H1 (cell line): Measurements from ENCODE around the gene MB. TPM values are rescaled to one million over a fixed set of nuclear protein-coding genes. Genes with fewer than 3 reads are reported as not detected.

Source experiments
- CTCF ChIA-PET: fragments of 300-600 bp; sonication (Branson Sonifier 250); formaldehyde crosslinking; loops from one replicate; lab custom pipeline; 2021; ENCODE audit not compliant: partially characterized antibody; lab: Charles Lee
- POLR2A ChIA-PET: fragments of 300-600 bp; sonication (Branson Sonifier 250); formaldehyde crosslinking; loops from one replicate; lab custom pipeline; 2021; ENCODE audit warnings: inconsistent platforms; ENCODE audit not compliant: partially characterized antibody; lab: Charles Lee
- DNase-seq, 2 experiments: peaks; one replicate each; pipeline versions ENCODE4 v3.0.0 to v3.0.0-alpha.2; 2010 to 2022; ENCODE audit warnings: low spot score in 2 of 2, low read depth in 1 of 2, mixed read lengths in 1 of 2
- FAIRE-seq: peaks from 2 replicates; lab custom pipeline; 2011; peaks lifted over from hg19 to GRCh38; lab: Jason Lieb, UNC
- H2AFZ ChIP-seq: 2 replicates; pipeline ENCODE4 v1.8.1; 2012; ENCODE audit warnings: low read length, inconsistent platforms
- H2AK5ac ChIP-seq: 2 replicates; pipeline ENCODE4 v1.6.1; 2013; ENCODE audit warnings: low read depth, low read length
- H2BK120ac ChIP-seq: replicated peaks from 2 replicates; pipeline ENCODE3; 2013; ENCODE audit warnings: low read depth, low read length, inconsistent platforms
- H2BK12ac ChIP-seq: 2 replicates; pipeline ENCODE4 v1.6.1; 2013; ENCODE audit warnings: low read depth, low read length
- H2BK15ac ChIP-seq: 2 replicates; pipeline ENCODE4 v1.6.1; 2013; ENCODE audit warnings: low read length
- H2BK20ac ChIP-seq: 2 replicates; pipeline ENCODE4 v1.6.1; 2013; ENCODE audit warnings: low read length
- H2BK5ac ChIP-seq: 2 replicates; pipeline ENCODE4 v1.6.1; 2013; ENCODE audit warnings: low read depth, low read length
- H3K14ac ChIP-seq: 2 replicates; pipeline ENCODE4 v1.6.1; 2013; ENCODE audit warnings: inconsistent platforms; ENCODE audit not compliant: insufficient read length
- H3K18ac ChIP-seq: 2 replicates; pipeline ENCODE4 v1.6.1; 2013; ENCODE audit warnings: low read length; ENCODE audit errors: extremely low read depth
- H3K23ac ChIP-seq: 2 replicates; pipeline ENCODE4 v1.6.1; 2013; ENCODE audit warnings: inconsistent platforms; ENCODE audit not compliant: insufficient read length
- H3K23me2 ChIP-seq: 2 replicates; pipeline ENCODE4 v1.6.1; 2013; ENCODE audit warnings: low read depth, low read length
- H3K27ac ChIP-seq: 2 replicates; pipeline ENCODE4 v1.6.1; 2011; ENCODE audit warnings: low read depth, low read length, inconsistent platforms
- H3K27me3 ChIP-seq, 4 experiments: replicated peaks in 1 of 4; 1 replicate in 1 of 4; 2 replicates in 3 of 4; pipeline versions ENCODE4 v1.6.1 to v1.8.1; 2011 to 2013; ENCODE audit warnings: low read length in 3 of 4, mild to moderate bottlenecking in 3 of 4, inconsistent platforms in 2 of 4, mixed read lengths in 2 of 4, moderate library complexity in 1 of 4; ENCODE audit not compliant: control insufficient read depth in 3 of 4, insufficient read depth in 3 of 4; ENCODE audit errors: extremely low read depth in 1 of 4
- H3K36me3 ChIP-seq, 4 experiments: 2 replicates each; pipeline versions ENCODE4 v1.6.1 to v1.8.1; 2011 to 2013; ENCODE audit warnings: mild to moderate bottlenecking in 4 of 4, low read length in 3 of 4, moderate library complexity in 2 of 4, control low read depth in 1 of 4, inconsistent platforms in 1 of 4; ENCODE audit not compliant: insufficient read depth in 4 of 4, control insufficient read depth in 2 of 4
- H3K4ac ChIP-seq: replicated peaks from 2 replicates; pipeline ENCODE3; 2013; ENCODE audit warnings: low read length, low read depth, mixed read lengths, inconsistent platforms; ENCODE audit not compliant: insufficient read length
- H3K4me1 ChIP-seq, 4 experiments: replicated peaks in 1 of 4; 1 replicate in 1 of 4; 2 replicates in 3 of 4; pipeline versions ENCODE4 v1.6.1 to v1.8.1; 2011 to 2013; ENCODE audit warnings: low read length in 3 of 4, inconsistent platforms in 2 of 4, mixed read lengths in 1 of 4; ENCODE audit not compliant: insufficient read depth in 4 of 4, control insufficient read depth in 3 of 4
- H3K4me2 ChIP-seq, 2 experiments: 2 replicates each; pipeline versions ENCODE4 v1.6.1 to v1.8.1; 2011 to 2013; ENCODE audit warnings: low read depth in 2 of 2, low read length in 2 of 2, control low read depth in 1 of 2, inconsistent platforms in 1 of 2, mild to moderate bottlenecking in 1 of 2; ENCODE audit not compliant: insufficient read depth in 1 of 2
- H3K4me3 ChIP-seq, 4 experiments: fragments of 200-600, 300-600 bp in 1 of 4; sonication (generic), shearing (Covaris generic), sonication (Bioruptor Twin) in 1 of 4; 2 replicates each; pipeline versions ENCODE4 v1.5.1 to v1.8.1; 2011 to 2016; ENCODE audit warnings: low read length in 4 of 4, low read depth in 3 of 4, control low read depth in 2 of 4, inconsistent platforms in 2 of 4, mild to moderate bottlenecking in 2 of 4, mixed read lengths in 1 of 4, moderate library complexity in 1 of 4; ENCODE audit not compliant: insufficient read depth in 2 of 4; ENCODE audit errors: extremely low read depth in 1 of 4
- H3K56ac ChIP-seq: replicated peaks from 2 replicates; pipeline ENCODE3; 2013; ENCODE audit warnings: low read depth, mild to moderate bottlenecking, mixed read lengths, low read length, inconsistent platforms; ENCODE audit not compliant: insufficient read length
- H3K79me1 ChIP-seq: 2 replicates; pipeline ENCODE4 v1.6.1; 2013; ENCODE audit warnings: low read depth, low read length, control low read depth
- H3K79me2 ChIP-seq, 2 experiments: 2 replicates each; pipeline versions ENCODE4 v1.6.1 to v1.8.1; 2012 to 2013; ENCODE audit warnings: low read length in 2 of 2, mild to moderate bottlenecking in 2 of 2, inconsistent platforms in 1 of 2; ENCODE audit not compliant: insufficient read depth in 2 of 2, control insufficient read depth in 1 of 2
- H3K9ac ChIP-seq, 4 experiments: replicated peaks in 1 of 4; 1 replicate in 1 of 4; 2 replicates in 3 of 4; pipeline versions ENCODE4 v1.6.1 to v1.8.1; 2011 to 2013; ENCODE audit warnings: low read depth in 3 of 4, low read length in 3 of 4, control low read depth in 2 of 4, mild to moderate bottlenecking in 2 of 4, moderate library complexity in 2 of 4, inconsistent platforms in 1 of 4; ENCODE audit errors: extremely low read depth in 1 of 4
- H3K9me3 ChIP-seq, 2 experiments: 2 replicates each; pipeline versions ENCODE4 v1.6.1 to v1.8.1; 2012 to 2013; ENCODE audit warnings: mild to moderate bottlenecking in 2 of 2, moderate library complexity in 2 of 2, control low read depth in 1 of 2, inconsistent platforms in 1 of 2, low read depth in 1 of 2, low read length in 1 of 2, mixed read lengths in 1 of 2; ENCODE audit not compliant: insufficient read depth in 2 of 2
- H4K20me1 ChIP-seq, 2 experiments: replicated peaks in 1 of 2; 2 replicates each; pipeline versions ENCODE3 to v1.8.1; 2011 to 2013; ENCODE audit warnings: inconsistent platforms in 2 of 2, low read length in 2 of 2, mild to moderate bottlenecking in 1 of 2; ENCODE audit not compliant: insufficient read depth in 2 of 2, control insufficient read depth in 1 of 2
- H4K5ac ChIP-seq: 2 replicates; pipeline ENCODE4 v1.6.1; 2013; ENCODE audit warnings: low read length, low read depth, mixed read lengths, inconsistent platforms; ENCODE audit not compliant: insufficient read length
- H4K8ac ChIP-seq: 2 replicates; pipeline ENCODE4 v1.8.0; 2013; ENCODE audit warnings: mild to moderate bottlenecking, moderate library complexity, low read length, inconsistent platforms; ENCODE audit not compliant: insufficient read depth; ENCODE audit errors: extremely low read depth
- H4K91ac ChIP-seq: replicated peaks from 2 replicates; pipeline ENCODE3; 2013; ENCODE audit warnings: low read length, mixed read lengths, inconsistent platforms; ENCODE audit not compliant: insufficient read length
- FOSL1 ChIP-seq: IDR thresholded peaks from 2 replicates; pipeline ENCODE4 v1.6.1; 2011; ENCODE audit warnings: mild to moderate bottlenecking, low read depth, low read length, moderate library complexity; ENCODE audit not compliant: insufficient read depth
- HDAC2 ChIP-seq, 2 experiments: fragments of 300-600 bp in 1 of 2; sonication (generic) in 1 of 2; IDR thresholded peaks; 2 replicates each; pipeline ENCODE4 v1.6.1; 2011 to 2012; ENCODE audit warnings: low read depth in 2 of 2, low read length in 2 of 2, mild to moderate bottlenecking in 2 of 2, moderate library complexity in 2 of 2, borderline replicate concordance in 1 of 2, inconsistent platforms in 1 of 2
- WGBS, 2 experiments: shearing (Covaris generic) in 1 of 2; methylation state at CpG; one replicate each; pipeline versions ENCODE4 v1.1.6 to v1.1.7; 2013 to 2015; ENCODE audit warnings: low lambda C conversion rate in 2 of 2, mixed read lengths in 2 of 2, inconsistent platforms in 1 of 2, low coverage in 1 of 2, missing lambda C conversion rate in 1 of 2; ENCODE audit not compliant: insufficient replicate concordance in 2 of 2, insufficient coverage in 1 of 2, insufficient read length in 1 of 2; ENCODE audit errors: extremely low coverage in 1 of 2, missing lambda C conversion rate in 1 of 2; 5-methylcytosine and 5-hydroxymethylcytosine counted together
- polyA plus RNA-seq, 7 experiments: library from polyadenylated mRNA; depleted of rRNA in 3 of 7; stranded (reverse) in 5 of 7; unstranded in 2 of 7; fragments of >200 nt in 5 of 7; fragments of 200-250 nt in 2 of 7; gene quantifications; 1 replicate in 5 of 7; 2 replicates in 1 of 7; 4 replicates in 1 of 7; pipeline versions ENCODE4 v1.2.1 to v1.2.3, GENCODE V29; 2011 to 2013; ENCODE audit warnings: missing spikeins in 2 of 7, mixed read lengths in 2 of 7
- total RNA-seq: library from RNA; stranded (reverse); fragmentation: NEBNext Ultra II Directional; extraction: Animal tissue kit (Norgen Biotek cat#: 25700); gene quantifications from 2 replicates; pipeline ENCODE4 v1.2.1, GENCODE V29; 2021

MB gene
- total and polyA plus RNA-seq, 2 of the 8 experiments (the other 6 are each of a cell fraction or from before 2014, with no cell fraction given): 1.5 TPM; not detected in 1

GRCh38 chr22:35558031-35558430 is 59.1 kb downstream of the MB start:
- no peaks in the 10 kb centered on the region for H3K9me3 ChIP-seq
- H4K8ac ChIP-seq: no peak overlapping the region
- no peak for FAIRE-seq
- H2BK15ac ChIP-seq: no peak overlapping the region
- peaks cover 0 to 7% (median 5%) of the 10 kb centered on the region in 4 experiments; a peak in 4 of 7 replicates for H3K4me1 ChIP-seq
- CTCF ChIA-PET: interaction anchor here (1.4 kb wide), 1 partner anchor 20 kb away, joined by 3 read pairs; no protein-coding TSS in a partner anchor
- H3K79me2 ChIP-seq: no peaks in the 10 kb centered on the region
- H3K4me2 ChIP-seq: no peak overlapping the region
- no peak overlapping the region for H2AK5ac ChIP-seq
- H3K4me3 ChIP-seq: no peak overlapping the region
- no peak overlapping the region for H2BK120ac ChIP-seq
- no peaks in the 10 kb centered on the region for H3K23me2 ChIP-seq
- POLR2A ChIA-PET: interaction anchor here (1.2 kb wide), 1 partner anchor 9 kb away, joined by 4 read pairs; no protein-coding TSS in a partner anchor
- no peaks in the 10 kb centered on the region for H3K79me1 ChIP-seq
- H3K36me3 ChIP-seq: no peaks in the 10 kb centered on the region
- no peak overlapping the region for H2BK12ac ChIP-seq
- H3K4ac ChIP-seq: no peak overlapping the region
- no peak overlapping the region for H2BK20ac ChIP-seq
- H3K27me3 ChIP-seq: no peaks in the 10 kb centered on the region
- no peak overlapping the region for H4K91ac ChIP-seq
- no peak overlapping the region for H2BK5ac ChIP-seq
- 82% methylated on average over 5 of the region's 5 CpGs; no CpG with 5 or more reads in 1 of the 2 experiments for WGBS, 2 experiments
- H3K18ac ChIP-seq: no peak overlapping the region
- no peaks in the 10 kb centered on the region for H4K20me1 ChIP-seq
- no peak overlapping the region for H2AFZ ChIP-seq
- H3K14ac ChIP-seq: no peak overlapping the region
- no peak overlapping the region for H3K23ac ChIP-seq
- TF ChIP-seq FOSL1 (no peak), HDAC2 (IDR thresholded peaks at IDR 0.05; ENCODE audit: borderline replicate concordance in 1 of 2, low read depth in 2 of 2, low read length in 2 of 2) (no peak)
- no peak for DNase-seq
- no peak overlapping the region for H4K5ac ChIP-seq
- H3K9ac ChIP-seq: no peak overlapping the region
- H3K56ac ChIP-seq: no peak overlapping the region
- no peak overlapping the region for H3K27ac ChIP-seq

Other genes starting within 250 kb of the MB start
- gene HMOX1, start 236.2 kb downstream of the MB start, total RNA-seq: 25.0 and 25.7 TPM in 2 replicates
- gene HMOX1, start 236.2 kb downstream of the MB start, polyA plus RNA-seq (2011; rRNA removed): 39.2 and 41.6 TPM in 2 replicates
- gene MCM5, start 217.2 kb downstream of the MB start, total RNA-seq: 297 and 305 TPM in 2 replicates
- 210 and 243 TPM in 2 replicates for gene MCM5, start 217.2 kb downstream of the MB start, polyA plus RNA-seq (2011; rRNA removed)
- gene RASD2, start 76.5 kb downstream of the MB start, total RNA-seq: 4.4 and 5.1 TPM in 2 replicates
- 1.9 and 3.8 TPM in 2 replicates for gene RASD2, start 76.5 kb downstream of the MB start, polyA plus RNA-seq (2011; rRNA removed)
- 0.13 TPM in 2 replicates for gene APOL6, start 31.1 kb upstream of the MB start, total RNA-seq
- 0.06 and 0.08 TPM in 2 replicates for gene APOL6, start 31.1 kb upstream of the MB start, polyA plus RNA-seq (2011; rRNA removed)
- gene APOL5, start 100.5 kb upstream of the MB start, total RNA-seq: not detected in 2 replicates
- gene APOL5, start 100.5 kb upstream of the MB start, polyA plus RNA-seq (2011; rRNA removed): not detected in 2 replicates